CD4-positive, alpha-beta T cell (primary cell): ENCODE results near the gene POLRMT. TPM values are rescaled to one million over a fixed set of nuclear protein-coding genes. Genes with fewer than 3 reads are reported as not detected.

ENCODE experiments used
- ATAC-seq: fragments of 200-7000 bp; cut with Tn5 transposase; one replicate; pipeline ENCODE4 v1.10.0; 2022; ENCODE audit warnings: mild to moderate bottlenecking; ENCODE audit not compliant: poor library complexity
- CTCF ChIA-PET: fragments of 350-600 bp; sonication (Branson Sonifier 250); formaldehyde crosslinking; loops from one replicate; lab custom pipeline; 2021; ENCODE audit warnings: antibody characterized with exemption, inconsistent platforms; lab: Charles Lee
- POLR2A ChIA-PET: fragments of 350-600 bp; sonication (Branson Sonifier 250); formaldehyde crosslinking; loops from one replicate; lab custom pipeline; 2021; ENCODE audit warnings: antibody characterized with exemption, inconsistent platforms; lab: Charles Lee
- DNase-seq, 14 experiments: peaks; one replicate each; pipeline ENCODE4 v3.0.0-alpha.2; 2013 to 2020; ENCODE audit warnings: mixed read lengths in 2 of 14
- H3K27ac ChIP-seq, 2 donors: one replicate each; pipeline versions ENCODE4 v1.5.1 to v1.7.0; 2013; ENCODE audit warnings: low read length in 2 of 2, low read depth in 1 of 2, mild to moderate bottlenecking in 1 of 2
- H3K27me3 ChIP-seq, 2 experiments: 1 replicate in 1 of 2; 2 replicates in 1 of 2; pipeline versions ENCODE4 v1.6.1 to v1.7.0; 2013; ENCODE audit warnings: low read length in 2 of 2, control low read depth in 1 of 2, mild to moderate bottlenecking in 1 of 2, moderate library complexity in 1 of 2; ENCODE audit not compliant: insufficient read depth in 2 of 2, control insufficient read depth in 1 of 2
- H3K36me3 ChIP-seq: one replicate; pipeline ENCODE4 v1.6.1; 2013; ENCODE audit warnings: low read length, control low read depth; ENCODE audit not compliant: insufficient read depth
- H3K4me1 ChIP-seq: one replicate; pipeline ENCODE4 v1.6.1; 2013; ENCODE audit warnings: low read length, control low read depth; ENCODE audit not compliant: insufficient read depth
- H3K4me3 ChIP-seq: one replicate; pipeline ENCODE4 v1.5.1; 2013; ENCODE audit warnings: mild to moderate bottlenecking, low read length, moderate library complexity
- H3K9me3 ChIP-seq, 2 experiments: 1 replicate in 1 of 2; 2 replicates in 1 of 2; pipeline versions ENCODE4 v1.6.1 to v1.7.0; 2013; ENCODE audit warnings: low read length in 2 of 2, mild to moderate bottlenecking in 2 of 2, control low read depth in 1 of 2, moderate library complexity in 1 of 2; ENCODE audit not compliant: control insufficient read depth in 1 of 2, insufficient read depth in 1 of 2
- H3K27ac Mint-ChIP-seq: one replicate; pipeline ENCODE4 v1.8.0; 2020; ENCODE audit warnings: mixed read lengths
- H3K27me3 Mint-ChIP-seq: one replicate; pipeline ENCODE4 v1.8.0; 2021; ENCODE audit warnings: mixed read lengths
- H3K36me3 Mint-ChIP-seq: one replicate; pipeline ENCODE4 v1.8.0; 2021; ENCODE audit warnings: low read depth, mixed read lengths
- H3K4me1 Mint-ChIP-seq: one replicate; pipeline ENCODE4 v1.8.0; 2021; ENCODE audit warnings: low read depth, mixed read lengths
- H3K4me3 Mint-ChIP-seq: one replicate; pipeline ENCODE4 v1.8.0; 2020; ENCODE audit warnings: mild to moderate bottlenecking, mixed read lengths
- H3K9me3 Mint-ChIP-seq: one replicate; pipeline ENCODE4 v1.8.0; 2020; ENCODE audit warnings: mixed read lengths
- intact Hi-C, 2 experiments: fragments of 100-400 bp; cut with DNase I in 1 of 2; cut with micrococcal nuclease in 1 of 2; formaldehyde crosslinking; loops; one replicate each; pipeline versions ENCODE4 v1.15.1 to v1.9.0; 2023 to 2025; cut with DNase I, micrococcal nuclease
- total RNA-seq, 174 experiments: library from RNA in 2 of 174; stranded (reverse) in 2 of 174; gene quantifications; one replicate each; pipeline ENCODE4 v1.2.3 and lab custom pipeline; 2021 to 2026
- TF ChIP-seq, protein P1 (sequence below): fragments of 200-600 bp; IDR thresholded peaks from one replicate; pipeline ENCODE4 v1.8.0; 2022; ENCODE audit warnings: antibody characterized with exemption, mild to moderate bottlenecking

Gene POLRMT
- total RNA-seq, 2 experiments from 2014 or later, result 54.4 to 56.2 TPM

GRCh38 chr19:679418-680286 is 46.3 kb upstream of the POLRMT start:
- TF ChIP-seq, protein P1, sequence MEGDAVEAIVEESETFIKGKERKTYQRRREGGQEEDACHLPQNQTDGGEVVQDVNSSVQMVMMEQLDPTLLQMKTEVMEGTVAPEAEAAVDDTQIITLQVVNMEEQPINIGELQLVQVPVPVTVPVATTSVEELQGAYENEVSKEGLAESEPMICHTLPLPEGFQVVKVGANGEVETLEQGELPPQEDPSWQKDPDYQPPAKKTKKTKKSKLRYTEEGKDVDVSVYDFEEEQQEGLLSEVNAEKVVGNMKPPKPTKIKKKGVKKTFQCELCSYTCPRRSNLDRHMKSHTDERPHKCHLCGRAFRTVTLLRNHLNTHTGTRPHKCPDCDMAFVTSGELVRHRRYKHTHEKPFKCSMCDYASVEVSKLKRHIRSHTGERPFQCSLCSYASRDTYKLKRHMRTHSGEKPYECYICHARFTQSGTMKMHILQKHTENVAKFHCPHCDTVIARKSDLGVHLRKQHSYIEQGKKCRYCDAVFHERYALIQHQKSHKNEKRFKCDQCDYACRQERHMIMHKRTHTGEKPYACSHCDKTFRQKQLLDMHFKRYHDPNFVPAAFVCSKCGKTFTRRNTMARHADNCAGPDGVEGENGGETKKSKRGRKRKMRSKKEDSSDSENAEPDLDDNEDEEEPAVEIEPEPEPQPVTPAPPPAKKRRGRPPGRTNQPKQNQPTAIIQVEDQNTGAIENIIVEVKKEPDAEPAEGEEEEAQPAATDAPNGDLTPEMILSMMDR, result no peak
- Histone ChIP-seq H3K27ac (no peak overlapping the region), H3K27me3 (peaks cover 19% of the 10 kb centered on the region in 2 experiments), H3K9me3 (peaks cover 0 to 34% of the 10 kb centered on the region in 2 experiments), H3K4me3 (peak overlapping the region; percentile 50), H3K4me1 (peaks cover 40% of the 10 kb centered on the region), H3K36me3 (no peaks in the 10 kb centered on the region)
- no peaks in the 10 kb centered on the region for H3K9me3 Mint-ChIP-seq
- H3K36me3 Mint-ChIP-seq, result no peaks in the 10 kb centered on the region
- peaks cover 11% of the 10 kb centered on the region for H3K27me3 Mint-ChIP-seq
- DNase-seq (peak in 6 of 14 experiments; percentile 17 to 74 (median 40)), ATAC-seq (no peak)
- H3K27ac Mint-ChIP-seq, result no peak overlapping the region
- POLR2A ChIA-PET, result interaction anchor here (0.6 to 4.4 kb wide), 7 partner anchors 16 to 173 kb away, joined by 3 to 45 read pairs (median 5); partner anchors contain the start of genes CDC34, PTBP1 and RNF126
- peak overlapping the region; percentile 76 for H3K4me3 Mint-ChIP-seq
- intact Hi-C loops, result loop anchor here (1.0 to 5.0 kb wide), 6 partner anchors 16 to 107 kb away; partner anchors contain the start of genes RNF126 (in 2 of the 2), BSG (in 1 of the 2) and POLRMT (in 1 of the 2)
- CTCF ChIA-PET, result interaction anchor here (0.7 to 2.7 kb wide), 7 partner anchors 12 to 173 kb away, joined by 3 to 17 read pairs (median 8); no protein-coding TSS in a partner anchor
- peaks cover 5% of the 10 kb centered on the region for H3K4me1 Mint-ChIP-seq

GRCh38 chr19:678791-679388 is 45.6 kb upstream of the POLRMT start:
- peak in 1 of 14 experiments; percentile 44 for DNase-seq
- Histone ChIP-seq H3K27ac (no peak overlapping the region), H3K4me3 (no peak overlapping the region), H3K27me3 (peaks cover 25 to 27% of the 10 kb centered on the region in 2 experiments), H3K4me1 (peaks cover 40% of the 10 kb centered on the region), H3K36me3 (no peaks in the 10 kb centered on the region), H3K9me3 (peaks cover 0 to 34% of the 10 kb centered on the region in 2 experiments)
- no peaks in the 10 kb centered on the region for H3K36me3 Mint-ChIP-seq
- peaks cover 14% of the 10 kb centered on the region for H3K27me3 Mint-ChIP-seq
- ATAC-seq, result no peak
- intact Hi-C loops, result no loop called here
- POLR2A ChIA-PET, result interaction anchor here (1.2 to 4.4 kb wide), 3 partner anchors 16 to 97 kb away, joined by 3 to 45 read pairs (median 19); partner anchors contain the start of gene RNF126
- peak overlapping the region; percentile 33 for H3K27ac Mint-ChIP-seq
- peaks cover 5% of the 10 kb centered on the region for H3K4me1 Mint-ChIP-seq
- TF ChIP-seq, protein P1, result no peak
- H3K9me3 Mint-ChIP-seq, result no peaks in the 10 kb centered on the region
- peak overlapping the region; percentile 76 for H3K4me3 Mint-ChIP-seq
- CTCF ChIA-PET, result interaction anchor here (1.0 to 2.7 kb wide), 4 partner anchors 55 to 173 kb away, joined by 4 to 14 read pairs (median 8); no protein-coding TSS in a partner anchor
